ENCODE results near the gene AZGP1. TPM values are rescaled to one million over a fixed set of nuclear protein-coding genes. Genes with fewer than 3 reads are reported as not detected.

The AZGP1 gene
- total and polyA plus RNA-seq, 2 of the 13 experiments (the other 11 are each of a cell fraction or from before 2014, with no cell fraction given) = 93.8 to 229 TPM

- TF ChIP-seq ARID3A (IDR thresholded peaks at IDR 0.05; ENCODE audit: low read depth, low read length) (no peak), THYN1 (CRISPR knock-in tag; IDR thresholded peaks at IDR 0.05; ENCODE audit: borderline replicate concordance, low read depth) (no peak), ZBTB21 (CRISPR knock-in tag; IDR thresholded peaks at IDR 0.05) (no peak), ZNF207 (IDR thresholded peaks at IDR 0.05; ENCODE audit: borderline replicate concordance) (no peak), HNRNPH1 (optimal IDR thresholded peaks at IDR 0.05; ENCODE audit: low read depth, low read length) (no peak), KDM4B (CRISPR knock-in tag; IDR thresholded peaks at IDR 0.05) (no peak), PHF21A (CRISPR knock-in tag; IDR thresholded peaks at IDR 0.05) (no peak), PRDM4 (CRISPR knock-in tag; IDR thresholded peaks at IDR 0.05; ENCODE audit: borderline replicate concordance) (no peak), NFIC (IDR thresholded peaks at IDR 0.05; ENCODE audit: low read length) (0 out of 2 replicates have a peak, but pooled peaks have one; percentile 47), FOXA3 (CRISPR knock-in tag; IDR thresholded peaks at IDR 0.05) (peak; percentile 57; the same call in 1 of the 2 replicates), HMGXB4 (CRISPR knock-in tag; IDR thresholded peaks at IDR 0.05; ENCODE audit: borderline replicate concordance in 1 of 2, low read depth in 1 of 2) (no peak), KMT2B (CRISPR knock-in tag; IDR thresholded peaks at IDR 0.05) (peak; percentile 27; the same call in 1 of the 2 replicates), RBM39 (IDR thresholded peaks at IDR 0.05; ENCODE audit: low read depth, low read length, poor library complexity, severe bottlenecking) (no peak), RCOR2 (CRISPR knock-in tag; IDR thresholded peaks at IDR 0.05) (peak; percentile 66; the same call in 1 of the 2 replicates), MEIS2 (CRISPR knock-in tag; IDR thresholded peaks at IDR 0.05) (no peak), NKX3-1 (CRISPR knock-in tag; IDR thresholded peaks at IDR 0.05) (no peak), DDIT3 (CRISPR knock-in tag; IDR thresholded peaks at IDR 0.05) (no peak), CBX1 (IDR thresholded peaks at IDR 0.05; ENCODE audit: low read depth) (no peak), IKZF5 (CRISPR knock-in tag; IDR thresholded peaks at IDR 0.05) (0 out of 2 replicates have a peak, but pooled peaks have one; percentile 35), TOE1 (CRISPR knock-in tag; IDR thresholded peaks at IDR 0.05) (0 out of 2 replicates have a peak, but pooled peaks have one; percentile 54), ZBTB43 (CRISPR knock-in tag; conservative IDR thresholded peaks at IDR 0.05) (no peak), ZNF557 (CRISPR knock-in tag; IDR thresholded peaks at IDR 0.05) (no peak)
Measured at GRCh38 chr7:100024020-100024619, 48.3 kb upstream of the AZGP1 start (continued).

All from HepG2 (cell line).